ENCODE measurements around the gene DUSP14. TPM values are rescaled to one million over a fixed set of nuclear protein-coding genes. Genes with fewer than 3 reads are reported as not detected.

Gene DUSP14
- total and polyA plus RNA-seq, 9 of the 15 experiments (the other 6 are each of a cell fraction or from before 2014, with no cell fraction given) = 20.2 to 74.0 (median 31.8) TPM

DNA sequence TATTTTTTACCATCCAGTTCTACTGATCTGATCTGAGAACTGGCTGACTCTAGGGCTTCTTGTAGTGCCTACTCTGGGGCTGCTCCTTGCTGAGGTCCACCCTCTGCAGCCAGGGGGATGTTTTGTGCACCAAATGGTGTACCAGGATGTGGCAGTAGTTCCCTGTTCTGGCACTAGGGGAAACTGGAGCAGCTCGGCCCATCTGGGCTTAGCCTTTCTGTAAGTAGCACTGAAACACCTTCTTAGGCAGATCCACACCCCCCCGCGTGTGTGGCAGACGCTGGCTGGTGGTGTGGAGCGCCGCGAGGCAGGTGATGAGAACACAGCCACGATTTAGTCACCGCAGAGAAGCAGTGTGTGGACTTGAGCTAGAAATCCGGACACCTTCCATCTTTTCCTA, 17.0 kb downstream of the DUSP14 start:
- no TSS peak for BruUV-seq (replicated peaks)
- peak; percentile 95 for ATAC-seq
- DNase-seq (ENCODE audit: extremely low read depth in 1 of 4, low spot score in 3 of 4) = peak; percentile 43 to 61 (median 48)
- Histone ChIP-seq H3K9me3 (replicated peaks; ENCODE audit: control insufficient read depth, insufficient read depth, low read depth, low read length) (no peaks in the 10 kb centered on the region), H3K9me1 (ENCODE audit: control insufficient read depth, insufficient read depth, low read length) (peaks cover 6% of the 10 kb centered on the region), H3K4me1 (replicated peaks in 1 of 2; ENCODE audit: control insufficient read depth in 2 of 2, insufficient read depth in 2 of 2, low read length in 2 of 2) (peaks cover 0 to 3% of the 10 kb centered on the region in 2 experiments; a peak in 1 of 5 replicates), H3K27ac (ENCODE audit: extremely low read depth, low read depth, low read length) (no peak overlapping the region), H2AFZ (ENCODE audit: low read depth, low read length) (no peak overlapping the region), H3K27me3 (ENCODE audit: control insufficient read depth in 2 of 2, insufficient read depth in 2 of 2, low read length in 2 of 2) (no peaks in the 10 kb centered on the region), H3K4me2 (ENCODE audit: insufficient read depth, low read length) (no peak overlapping the region), H3K4me3 (no peak overlapping the region), H4K20me1 (replicated peaks; ENCODE audit: control insufficient read depth, insufficient read depth, low read length) (peaks cover 12% of the 10 kb centered on the region), H3K9ac (ENCODE audit: insufficient read depth in 1 of 2, low read depth in 2 of 2, low read length in 2 of 2) (0 out of 4 replicates have a peak overlapping the region, but pooled peaks of 1 of the 2 experiments have one; percentile 27), H3K79me2 (ENCODE audit: control insufficient read depth, insufficient read depth, low read length) (peaks cover 69% of the 10 kb centered on the region), H3K36me3 (ENCODE audit: control insufficient read depth, insufficient read depth, low read length) (peaks cover 14% of the 10 kb centered on the region; the same call in 2 of the 3 replicates)
- WGBS (ENCODE audit: insufficient coverage, low coverage, missing lambda C conversion rate) = 77% methylated on average over 10 of the region's 10 CpGs
- no peak for FAIRE-seq
- in situ Hi-C loops (cut with MboI) (no loop called here), intact Hi-C loops (cut with micrococcal nuclease) (no loop called here)
- ChIA-PET POLR2A (interaction anchor here (0.6 to 1.5 kb wide), 3 partner anchors 8 to 18 kb away, joined by 3 read pairs; no protein-coding TSS in a partner anchor), CTCF (ENCODE audit: low intra/inter-chr PET ratio) (interaction anchor here (0.6 kb wide), 1 partner anchor 129 kb away, joined by 3 read pairs; no protein-coding TSS in a partner anchor)
- TF ChIP-seq E2F8 (IDR thresholded peaks at IDR 0.05; ENCODE audit: low read depth, partially characterized antibody) (no peak), ZNF280B (CRISPR knock-in tag; IDR thresholded peaks at IDR 0.05) (no peak), ILK (tag; IDR thresholded peaks at IDR 0.05; ENCODE audit: borderline replicate concordance, low read depth) (no peak), CBX5 (IDR thresholded peaks at IDR 0.05; ENCODE audit: borderline replicate concordance, low read depth) (no peak), SP1 (CRISPR knock-in tag; IDR thresholded peaks at IDR 0.05) (no peak), CTCF (IDR thresholded peaks at IDR 0.05 in 2 of 3, conservative IDR thresholded peaks at IDR 0.05 in 1 of 3; ENCODE audit: insufficient read depth in 2 of 3, low read depth in 1 of 3, low read length in 3 of 3) (peak; percentile 63 to 96 (median 63)), MLX (CRISPR knock-in tag; conservative IDR thresholded peaks at IDR 0.05) (no peak), ZNF583 (CRISPR knock-in tag; IDR thresholded peaks at IDR 0.05) (no peak), ZBTB17 (CRISPR knock-in tag; IDR thresholded peaks at IDR 0.05) (no peak), MED1 (CRISPR knock-in tag; IDR thresholded peaks at IDR 0.05; ENCODE audit: borderline replicate concordance) (no peak), EZH2 (IDR thresholded peaks at IDR 0.05; ENCODE audit: borderline replicate concordance, low read depth, low read length) (no peak), MLLT1 (IDR thresholded peaks at IDR 0.05) (no peak)
